ENCODE data around the gene FARS2.

- TF ChIP-seq CENPBD1 (CRISPR knock-in tag; IDR thresholded peaks at IDR 0.05; ENCODE audit: borderline replicate concordance, low read depth), result no peak
- TF ChIP-seq ZNF362 (CRISPR knock-in tag; IDR thresholded peaks at IDR 0.05; ENCODE audit: borderline replicate concordance), result no peak
- TF ChIP-seq CHD2 (IDR thresholded peaks at IDR 0.05; ENCODE audit: low read depth, low read length), result no peak
- no peak for TF ChIP-seq SUZ12 (IDR thresholded peaks at IDR 0.05; ENCODE audit: low read depth, low read length)
- TF ChIP-seq ATF7 (IDR thresholded peaks at IDR 0.05), result no peak
- no peak for TF ChIP-seq ATF7 (CRISPR knock-in tag; IDR thresholded peaks at IDR 0.05)
- no peak for TF ChIP-seq CTCF (CRISPR knock-in tag; IDR thresholded peaks at IDR 0.05)
Observed at GRCh38 chr6:5656226-5656625, 394.9 kb downstream of the FARS2 start.

All from HepG2 (cell line).